ENCODE measurements around the gene TBL1X.

Gene TBL1X

GRCh38 chrX:9573282-9574106, 108.6 kb downstream of the TBL1X start:
- peak overlapping the region; percentile 2 for H3K27ac ChIP-seq (ENCODE audit: low read length)
- H3K36me3 ChIP-seq (ENCODE audit: control insufficient read depth, low read depth, low read length) = no peaks in the 10 kb centered on the region
- H3K4me1 ChIP-seq (ENCODE audit: control insufficient read depth, low read depth, low read length) = peaks cover 35% of the 10 kb centered on the region
- H3K9ac ChIP-seq (ENCODE audit: low read length) = no peak overlapping the region
- H3K9me3 ChIP-seq (ENCODE audit: control insufficient read depth, low read depth, low read length) = no peaks in the 10 kb centered on the region
- H3K4me3 ChIP-seq (ENCODE audit: low read length) = no peak overlapping the region
- no peaks in the 10 kb centered on the region for H3K27me3 ChIP-seq (ENCODE audit: control insufficient read depth, insufficient read depth, low read length)

- H3K9ac ChIP-seq (ENCODE audit: low read length) = no peak overlapping the region
- H3K4me3 ChIP-seq (ENCODE audit: low read length) = no peak overlapping the region
- peaks cover 35% of the 10 kb centered on the region for H3K4me1 ChIP-seq (ENCODE audit: control insufficient read depth, low read depth, low read length)
- no peaks in the 10 kb centered on the region for H3K36me3 ChIP-seq (ENCODE audit: control insufficient read depth, low read depth, low read length)
- H3K27ac ChIP-seq (ENCODE audit: low read length) = no peak overlapping the region
- H3K27me3 ChIP-seq (ENCODE audit: control insufficient read depth, insufficient read depth, low read length) = no peaks in the 10 kb centered on the region
- H3K9me3 ChIP-seq (ENCODE audit: control insufficient read depth, low read depth, low read length) = no peaks in the 10 kb centered on the region
These were observed 111.2 kb downstream of the TBL1X start for GRCh38 chrX:9576059-9576458.

- peaks cover 28% of the 10 kb centered on the region for H3K4me1 ChIP-seq (ENCODE audit: control insufficient read depth, low read depth, low read length)
- H3K27me3 ChIP-seq (ENCODE audit: control insufficient read depth, insufficient read depth, low read length) = no peaks in the 10 kb centered on the region
- H3K9ac ChIP-seq (ENCODE audit: low read length) = no peak overlapping the region
- H3K27ac ChIP-seq (ENCODE audit: low read length) = no peak overlapping the region
- H3K9me3 ChIP-seq (ENCODE audit: control insufficient read depth, low read depth, low read length) = no peaks in the 10 kb centered on the region
- H3K36me3 ChIP-seq (ENCODE audit: control insufficient read depth, low read depth, low read length) = no peaks in the 10 kb centered on the region
- H3K4me3 ChIP-seq (ENCODE audit: low read length) = no peak overlapping the region
These were observed 112.7 kb downstream of the TBL1X start for GRCh38 chrX:9577555-9577954.

- Histone ChIP-seq H3K9ac (ENCODE audit: low read length) (no peak overlapping the region), H3K36me3 (ENCODE audit: control insufficient read depth, low read depth, low read length) (no peaks in the 10 kb centered on the region), H3K4me1 (ENCODE audit: control insufficient read depth, low read depth, low read length) (peaks cover 30% of the 10 kb centered on the region), H3K27ac (ENCODE audit: low read length) (no peak overlapping the region), H3K9me3 (ENCODE audit: control insufficient read depth, low read depth, low read length) (no peaks in the 10 kb centered on the region), H3K27me3 (ENCODE audit: control insufficient read depth, insufficient read depth, low read length) (no peaks in the 10 kb centered on the region), H3K4me3 (ENCODE audit: low read length) (no peak overlapping the region)
These were observed 113.4 kb downstream of the TBL1X start for GRCh38 chrX:9578083-9578779.

- H3K9me3 ChIP-seq (ENCODE audit: control insufficient read depth, low read depth, low read length) = no peaks in the 10 kb centered on the region
- no peak overlapping the region for H3K27ac ChIP-seq (ENCODE audit: low read length)
- no peaks in the 10 kb centered on the region for H3K36me3 ChIP-seq (ENCODE audit: control insufficient read depth, low read depth, low read length)
- H3K4me3 ChIP-seq (ENCODE audit: low read length) = no peak overlapping the region
- H3K9ac ChIP-seq (ENCODE audit: low read length) = no peak overlapping the region
- H3K27me3 ChIP-seq (ENCODE audit: control insufficient read depth, insufficient read depth, low read length) = no peaks in the 10 kb centered on the region
- H3K4me1 ChIP-seq (ENCODE audit: control insufficient read depth, low read depth, low read length) = peaks cover 36% of the 10 kb centered on the region
These were observed 117.0 kb downstream of the TBL1X start for GRCh38 chrX:9581771-9582385.

- no peak overlapping the region for H3K9ac ChIP-seq (ENCODE audit: low read length)
- H3K27me3 ChIP-seq (ENCODE audit: control insufficient read depth, insufficient read depth, low read length) = no peaks in the 10 kb centered on the region
- H3K27ac ChIP-seq (ENCODE audit: low read length) = no peak overlapping the region
- H3K4me3 ChIP-seq (ENCODE audit: low read length) = no peak overlapping the region
- peaks cover 46% of the 10 kb centered on the region for H3K4me1 ChIP-seq (ENCODE audit: control insufficient read depth, low read depth, low read length)
- H3K36me3 ChIP-seq (ENCODE audit: control insufficient read depth, low read depth, low read length) = no peaks in the 10 kb centered on the region
- H3K9me3 ChIP-seq (ENCODE audit: control insufficient read depth, low read depth, low read length) = no peaks in the 10 kb centered on the region
These were observed 118.1 kb downstream of the TBL1X start for GRCh38 chrX:9582956-9583355.

GRCh38 chrX:9586992-9587392, 122.1 kb downstream of the TBL1X start:
- Histone ChIP-seq H3K36me3 (ENCODE audit: control insufficient read depth, low read depth, low read length) (no peaks in the 10 kb centered on the region), H3K27me3 (ENCODE audit: control insufficient read depth, insufficient read depth, low read length) (no peaks in the 10 kb centered on the region), H3K9me3 (ENCODE audit: control insufficient read depth, low read depth, low read length) (no peaks in the 10 kb centered on the region), H3K9ac (ENCODE audit: low read length) (no peak overlapping the region), H3K4me3 (ENCODE audit: low read length) (no peak overlapping the region), H3K27ac (ENCODE audit: low read length) (no peak overlapping the region), H3K4me1 (ENCODE audit: control insufficient read depth, low read depth, low read length) (peaks cover 46% of the 10 kb centered on the region)

- Histone ChIP-seq H3K4me1 (ENCODE audit: control insufficient read depth, low read depth, low read length) (peaks cover 41% of the 10 kb centered on the region), H3K36me3 (ENCODE audit: control insufficient read depth, low read depth, low read length) (no peaks in the 10 kb centered on the region), H3K27me3 (ENCODE audit: control insufficient read depth, insufficient read depth, low read length) (no peaks in the 10 kb centered on the region), H3K9me3 (ENCODE audit: control insufficient read depth, low read depth, low read length) (no peaks in the 10 kb centered on the region), H3K4me3 (ENCODE audit: low read length) (no peak overlapping the region), H3K9ac (ENCODE audit: low read length) (no peak overlapping the region), H3K27ac (ENCODE audit: low read length) (no peak overlapping the region)
These were observed 122.8 kb downstream of the TBL1X start for GRCh38 chrX:9587642-9588041.

GRCh38 chrX:9591496-9591895, 126.6 kb downstream of the TBL1X start:
- Histone ChIP-seq H3K9me3 (ENCODE audit: control insufficient read depth, low read depth, low read length) (no peaks in the 10 kb centered on the region), H3K36me3 (ENCODE audit: control insufficient read depth, low read depth, low read length) (no peaks in the 10 kb centered on the region), H3K27me3 (ENCODE audit: control insufficient read depth, insufficient read depth, low read length) (no peaks in the 10 kb centered on the region), H3K4me3 (ENCODE audit: low read length) (no peak overlapping the region), H3K27ac (ENCODE audit: low read length) (no peak overlapping the region), H3K4me1 (ENCODE audit: control insufficient read depth, low read depth, low read length) (peaks cover 32% of the 10 kb centered on the region), H3K9ac (ENCODE audit: low read length) (no peak overlapping the region)

GRCh38 chrX:9593756-9594155, 128.9 kb downstream of the TBL1X start:
- peaks cover 20% of the 10 kb centered on the region for H3K4me1 ChIP-seq (ENCODE audit: control insufficient read depth, low read depth, low read length)
- H3K27ac ChIP-seq (ENCODE audit: low read length) = no peak overlapping the region
- no peak overlapping the region for H3K9ac ChIP-seq (ENCODE audit: low read length)
- H3K9me3 ChIP-seq (ENCODE audit: control insufficient read depth, low read depth, low read length) = no peaks in the 10 kb centered on the region
- no peak overlapping the region for H3K4me3 ChIP-seq (ENCODE audit: low read length)
- H3K36me3 ChIP-seq (ENCODE audit: control insufficient read depth, low read depth, low read length) = no peaks in the 10 kb centered on the region
- H3K27me3 ChIP-seq (ENCODE audit: control insufficient read depth, insufficient read depth, low read length) = no peaks in the 10 kb centered on the region

GRCh38 chrX:9595174-9595573, 130.3 kb downstream of the TBL1X start:
- Histone ChIP-seq H3K9ac (ENCODE audit: low read length) (no peak overlapping the region), H3K9me3 (ENCODE audit: control insufficient read depth, low read depth, low read length) (no peaks in the 10 kb centered on the region), H3K4me3 (ENCODE audit: low read length) (no peak overlapping the region), H3K4me1 (ENCODE audit: control insufficient read depth, low read depth, low read length) (peaks cover 20% of the 10 kb centered on the region), H3K27me3 (ENCODE audit: control insufficient read depth, insufficient read depth, low read length) (no peaks in the 10 kb centered on the region), H3K36me3 (ENCODE audit: control insufficient read depth, low read depth, low read length) (no peaks in the 10 kb centered on the region), H3K27ac (ENCODE audit: low read length) (no peak overlapping the region)
